SK-N-SH (cell line): Measurements from ENCODE around the gene SV2B. TPM values are rescaled to one million over a fixed set of nuclear protein-coding genes. Genes with fewer than 3 reads are reported as not detected.

Experiments
- CTCF ChIA-PET: fragments of 300-600, 350-600 bp; formaldehyde crosslinking; extraction: SDS; loops from one replicate; lab custom pipeline; 2021; lab: Yijun Ruan, JAX
- POLR2A ChIA-PET: fragments of 350-600 bp; sonication (Branson Sonifier 250); formaldehyde crosslinking; extraction: SDS; loops from one replicate; lab custom pipeline; 2020; ENCODE audit warnings: antibody characterized with exemption, inconsistent platforms; lab: Yijun Ruan, JAX
- DNase-seq: peaks from one replicate; pipeline ENCODE4 v3.0.0; 2012
- H2AFZ ChIP-seq: fragments of 200-600 bp; sonication (generic); 2 replicates; pipeline ENCODE4 v1.8.1; 2016; ENCODE audit warnings: antibody characterized with exemption, mild to moderate bottlenecking, low read depth
- H3F3A ChIP-seq: fragments of 200-600 bp; sonication (generic); replicated peaks from 2 replicates; pipeline ENCODE3; 2016; ENCODE audit warnings: antibody characterized with exemption, mild to moderate bottlenecking; ENCODE audit not compliant: insufficient read depth
- H3K27ac ChIP-seq, 2 experiments: fragments of 200-500 bp in 1 of 2; fragments of 200-600 bp in 1 of 2; sonication (Bioruptor generic) in 1 of 2; sonication (generic), shearing (Covaris generic) in 1 of 2; 2 replicates each; pipeline versions ENCODE4 v1.5.1 to v1.6.1; 2014 to 2016; ENCODE audit warnings: low read depth in 2 of 2, inconsistent platforms in 1 of 2, low read length in 1 of 2, mild to moderate bottlenecking in 1 of 2, mixed read lengths in 1 of 2
- H3K27me3 ChIP-seq: fragments of 200-600 bp; sonication (generic), shearing (Covaris generic); 2 replicates; pipeline ENCODE4 v1.6.1; 2016; ENCODE audit warnings: mixed run types; ENCODE audit not compliant: insufficient read depth
- H3K36me3 ChIP-seq, 2 experiments: fragments of 200-500 bp in 1 of 2; fragments of 200-600 bp in 1 of 2; sonication (Bioruptor generic) in 1 of 2; sonication (generic) in 1 of 2; replicated peaks in 1 of 2; 2 replicates each; pipeline versions ENCODE3 to v1.5.1; 2014 to 2016; ENCODE audit warnings: low read length in 1 of 2, mild to moderate bottlenecking in 1 of 2; ENCODE audit not compliant: insufficient read depth in 2 of 2, control insufficient read depth in 1 of 2
- H3K4me1 ChIP-seq, 2 experiments: fragments of 200-500 bp in 1 of 2; fragments of 200-600 bp in 1 of 2; sonication (Bioruptor generic) in 1 of 2; sonication (generic), shearing (Covaris generic) in 1 of 2; 2 replicates each; pipeline versions ENCODE4 v1.5.1 to v1.6.1; 2014 to 2016; ENCODE audit warnings: low read depth in 1 of 2, low read length in 1 of 2, mixed run types in 1 of 2; ENCODE audit not compliant: insufficient read depth in 2 of 2, control insufficient read depth in 1 of 2
- H3K4me2 ChIP-seq: fragments of 200-600 bp; sonication (generic), shearing (Covaris generic); 2 replicates; pipeline ENCODE4 v1.6.1; 2017; ENCODE audit warnings: mixed run types
- H3K4me3 ChIP-seq, 2 experiments: fragments of 200-500 bp in 1 of 2; fragments of 200-600 bp in 1 of 2; sonication (Bioruptor generic) in 1 of 2; sonication (generic), shearing (Covaris generic) in 1 of 2; 2 replicates each; pipeline versions ENCODE4 v1.5.1 to v1.8.1; 2014 to 2016; ENCODE audit warnings: low read depth in 2 of 2, inconsistent platforms in 1 of 2, low read length in 1 of 2, mild to moderate bottlenecking in 1 of 2, mixed read lengths in 1 of 2, moderate library complexity in 1 of 2
- H3K79me2 ChIP-seq: fragments of 200-600 bp; sonication (generic); 2 replicates; pipeline ENCODE4 v1.8.1; 2017; ENCODE audit warnings: mild to moderate bottlenecking; ENCODE audit not compliant: insufficient read depth
- H3K9ac ChIP-seq: fragments of 200-600 bp; sonication (generic); 2 replicates; pipeline ENCODE4 v1.6.1; 2017; ENCODE audit warnings: mixed run types
- H3K9me2 ChIP-seq: fragments of 200-600 bp; sonication (generic); 2 replicates; pipeline ENCODE4 v1.6.1; 2017; ENCODE audit warnings: mixed run types
- H3K9me3 ChIP-seq: fragments of 200-600 bp; sonication (generic); 2 replicates; pipeline ENCODE4 v1.6.1; 2017; ENCODE audit warnings: mixed run types, mild to moderate bottlenecking, moderate library complexity
- H4K20me1 ChIP-seq: fragments of 200-600 bp; sonication (generic); 2 replicates; pipeline ENCODE4 v1.6.1; 2017; ENCODE audit warnings: mild to moderate bottlenecking, mixed run types; ENCODE audit not compliant: insufficient read depth
- CHD2 ChIP-seq: fragments of 150-350 bp; IDR thresholded peaks from 2 replicates; pipeline ENCODE4 v1.6.1; 2018; ENCODE audit warnings: low read length; ENCODE audit not compliant: partially characterized antibody
- CTCF ChIP-seq: fragments of 200-600 bp; sonication (generic); IDR thresholded peaks from 2 replicates; pipeline ENCODE4 v1.6.1; 2017; ENCODE audit warnings: antibody characterized with exemption, mild to moderate bottlenecking, moderate library complexity
- ELF1 ChIP-seq: IDR thresholded peaks from 2 replicates; pipeline ENCODE4 v1.4.0; 2012
- EZH2phosphoT487 ChIP-seq: fragments of 200-600 bp; sonication (generic); IDR thresholded peaks from 2 replicates; pipeline ENCODE4 v1.6.1; 2017; ENCODE audit warnings: low read depth, mixed run types, mild to moderate bottlenecking, antibody characterized with exemption, moderate library complexity, borderline replicate concordance
- FOSL2 ChIP-seq: IDR thresholded peaks from 2 replicates; pipeline ENCODE4 v1.4.0; 2012; ENCODE audit warnings: low read depth, mild to moderate bottlenecking, moderate library complexity, borderline replicate concordance
- FOXM1 ChIP-seq: IDR thresholded peaks from 2 replicates; pipeline ENCODE4 v1.4.0; 2012; ENCODE audit warnings: low read depth, mild to moderate bottlenecking
- GABPA ChIP-seq: IDR thresholded peaks from 2 replicates; pipeline ENCODE4 v1.4.0; 2012; ENCODE audit warnings: low read depth, mild to moderate bottlenecking
- GATA2 ChIP-seq: sonication (generic); formaldehyde crosslinking; IDR thresholded peaks from 2 replicates; pipeline ENCODE4 v1.5.0; 2020; ENCODE audit warnings: mild to moderate bottlenecking, missing genetic modification reagents
- IRF3 ChIP-seq: fragments of 150-350 bp; IDR thresholded peaks from 2 replicates; pipeline ENCODE4 v1.6.1; 2016; ENCODE audit warnings: mild to moderate bottlenecking, low read depth, low read length
- MEF2A ChIP-seq: IDR thresholded peaks from 2 replicates; pipeline ENCODE4 v1.4.0; 2012; ENCODE audit warnings: low read depth, borderline replicate concordance
- MXI1 ChIP-seq: IDR thresholded peaks from 2 replicates; pipeline ENCODE4 v1.6.1; 2012; ENCODE audit warnings: mild to moderate bottlenecking, low read depth, low read length, improper control_type of control experiment
- NRF1 ChIP-seq: IDR thresholded peaks from 2 replicates; pipeline ENCODE4 v1.6.1; 2012; ENCODE audit warnings: low read depth, mild to moderate bottlenecking, low read length
- PBX3 ChIP-seq: IDR thresholded peaks from 2 replicates; pipeline ENCODE4; 2012
- POLR2AphosphoS5 ChIP-seq: IDR thresholded peaks from 2 replicates; pipeline ENCODE4 v1.6.1; 2012; ENCODE audit warnings: low read depth, low read length
- RCOR1 ChIP-seq: fragments of 150-350 bp; IDR thresholded peaks from 2 replicates; pipeline ENCODE4 v1.6.1; 2017; ENCODE audit warnings: antibody characterized with exemption, low read length
- RFX5 ChIP-seq: IDR thresholded peaks from 2 replicates; pipeline ENCODE4 v1.6.1; 2012; ENCODE audit warnings: mild to moderate bottlenecking, improper control_type of control experiment, low read length
- SMC3 ChIP-seq: IDR thresholded peaks from 2 replicates; pipeline ENCODE4 v1.6.1; 2012; ENCODE audit warnings: low read depth, low read length, improper control_type of control experiment
- TEAD4 ChIP-seq: IDR thresholded peaks from 2 replicates; pipeline ENCODE4 v1.4.0; 2012; ENCODE audit warnings: mild to moderate bottlenecking, borderline replicate concordance; ENCODE audit not compliant: insufficient read depth
- USF1 ChIP-seq: IDR thresholded peaks from 2 replicates; pipeline ENCODE4 v1.4.0; 2012; ENCODE audit warnings: low read depth, borderline replicate concordance
- ZBTB33 ChIP-seq: IDR thresholded peaks from 2 replicates; pipeline ENCODE4 v1.4.0; 2012; ENCODE audit warnings: low read depth, borderline replicate concordance
- WGBS: methylation state at CpG from one replicate; pipeline ENCODE4 v1.1.6; 2017; ENCODE audit warnings: low lambda C conversion rate; 5-methylcytosine and 5-hydroxymethylcytosine counted together
- polyA plus RNA-seq, 3 experiments: library from polyadenylated mRNA; depleted of rRNA; stranded (reverse); fragments of >200 nt; gene quantifications; 2 replicates each; pipeline ENCODE4 v1.2.3, GENCODE V29; 2012

The SV2B gene
- polyA plus RNA-seq, 1 of the 3 experiments (the other 2 are of a cell fraction), result not detected

GRCh38 chr15:91199511-91199910 lies 99.5 kb downstream of the SV2B start (continued):
- no peak for TF ChIP-seq POLR2AphosphoS5
- TF ChIP-seq RCOR1, result no peak
- no peak for TF ChIP-seq NRF1

GRCh38 chr15:91200101-91200754 lies 100.2 kb downstream of the SV2B start:
- no peaks in the 10 kb centered on the region for H3K9me3 ChIP-seq
- no peaks in the 10 kb centered on the region for H3K9me2 ChIP-seq
- no peaks in the 10 kb centered on the region for H3K79me2 ChIP-seq
- H3K4me2 ChIP-seq, result no peak overlapping the region
- no peak overlapping the region for H3K27ac ChIP-seq
- 42% methylated on average over 5 of the region's 5 CpGs for WGBS
- H2AFZ ChIP-seq, result no peak overlapping the region
- peaks cover 0 to 6% of the 10 kb centered on the region in 2 experiments; a peak in 1 of 4 replicates for H3K4me1 ChIP-seq
- H3K4me3 ChIP-seq, result no peak overlapping the region
- H3K27me3 ChIP-seq, result no peaks in the 10 kb centered on the region
- H3K9ac ChIP-seq, result no peak overlapping the region
- DNase-seq, result no peak
- CTCF ChIA-PET, result interaction anchor here (1.0 to 1.6 kb wide), 2 partner anchors 24 to 144 kb away, joined by 4 to 5 read pairs; no protein-coding TSS in a partner anchor
- no peaks in the 10 kb centered on the region for H3K36me3 ChIP-seq
- H3F3A ChIP-seq, result no peaks in the 10 kb centered on the region
- POLR2A ChIA-PET, result no interaction called here
- no peaks in the 10 kb centered on the region for H4K20me1 ChIP-seq
- no peak for TF ChIP-seq ZBTB33
- no peak for TF ChIP-seq FOXM1
- no peak for TF ChIP-seq PBX3
- TF ChIP-seq SMC3, result no peak
- TF ChIP-seq RCOR1, result no peak
- TF ChIP-seq EZH2phosphoT487, result no peak
- no peak for TF ChIP-seq GABPA
- TF ChIP-seq ELF1, result no peak
- no peak for TF ChIP-seq USF1
- no peak for TF ChIP-seq MXI1
- TF ChIP-seq MEF2A, result no peak
- TF ChIP-seq FOSL2, result no peak
- no peak for TF ChIP-seq CTCF
- no peak for TF ChIP-seq IRF3
- no peak for TF ChIP-seq POLR2AphosphoS5
- TF ChIP-seq RFX5, result no peak
- TF ChIP-seq GATA2 (CRISPR knock-in tag), result no peak
- no peak for TF ChIP-seq CHD2
- TF ChIP-seq TEAD4, result no peak
